GM19099 (cell line): ENCODE data around the gene RICTOR.

Source experiments
- POLR2A ChIP-seq: IDR thresholded peaks from 3 replicates; pipeline ENCODE4 v1.6.1; 2011; ENCODE audit warnings: low read depth; ENCODE audit not compliant: insufficient read length; ENCODE audit errors: extremely low read depth

RICTOR gene

DNA sequence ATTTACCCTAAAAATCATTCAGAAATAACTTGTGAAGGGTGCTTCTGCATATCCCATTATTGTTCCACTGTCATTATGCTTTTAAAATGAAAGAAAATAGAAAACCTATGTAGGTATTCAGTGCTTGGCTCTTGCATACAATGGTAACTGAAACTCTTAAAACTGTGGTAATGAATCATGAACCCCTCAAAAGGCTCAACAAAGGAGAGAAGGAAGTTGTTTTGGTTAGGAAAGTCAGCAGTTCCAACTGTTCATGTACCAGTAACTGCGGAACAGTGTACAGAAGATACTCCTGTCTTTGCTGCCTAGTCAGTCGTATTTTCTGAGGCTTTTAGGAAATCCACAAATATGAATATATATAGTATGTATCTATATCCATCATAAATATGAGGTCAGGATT is 132.3 kb downstream of the RICTOR start:
- no peak for TF ChIP-seq POLR2A

DNA sequence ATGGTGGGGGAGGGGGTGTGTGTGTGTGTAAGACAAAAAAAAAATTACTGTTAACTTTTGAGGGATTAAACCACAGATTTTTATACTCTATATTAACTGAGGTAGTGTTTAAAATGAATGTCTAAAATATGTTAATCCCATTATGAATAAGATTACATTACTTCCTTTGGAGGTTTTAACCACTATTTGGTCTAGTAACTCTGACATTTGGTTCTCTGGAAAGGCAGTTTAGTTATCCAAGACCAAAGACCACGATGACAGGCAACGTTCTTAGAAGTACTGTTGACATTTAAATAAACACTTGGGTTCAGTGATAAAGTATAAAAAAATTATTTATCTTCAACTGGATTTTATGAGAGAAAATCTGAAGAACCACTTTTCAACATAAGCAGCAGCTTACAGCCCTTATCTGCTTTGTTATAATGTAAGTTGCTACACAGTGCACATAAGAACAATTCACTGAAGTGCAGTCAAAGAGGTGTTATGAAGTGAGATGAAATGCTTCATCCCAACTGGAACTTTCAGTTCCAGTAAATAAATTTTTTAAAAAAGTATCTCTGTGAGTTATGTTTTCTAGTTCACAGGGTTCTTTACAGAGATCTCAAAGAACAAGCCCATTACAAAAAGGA is 133.9 kb downstream of the RICTOR start:
- no peak for TF ChIP-seq POLR2A

DNA sequence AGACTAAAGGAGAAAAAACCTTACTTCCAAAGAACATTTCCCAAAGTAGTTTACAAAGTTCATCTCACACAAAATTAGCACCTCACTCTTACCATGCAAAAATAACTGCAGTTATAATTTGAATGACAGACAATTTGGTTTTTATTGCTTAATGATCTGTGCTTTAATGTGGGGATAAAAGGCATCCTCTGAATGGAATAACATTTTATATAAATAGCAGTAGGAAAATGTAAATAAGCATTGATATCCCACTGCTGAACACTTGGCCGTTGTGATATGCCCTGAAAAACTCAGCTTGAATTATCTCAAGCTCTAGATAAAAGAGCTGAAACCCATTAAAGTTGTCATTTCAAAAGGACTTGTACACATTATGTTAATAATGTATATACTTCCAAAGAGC is 135.2 kb downstream of the RICTOR start:
- no peak for TF ChIP-seq POLR2A

DNA sequence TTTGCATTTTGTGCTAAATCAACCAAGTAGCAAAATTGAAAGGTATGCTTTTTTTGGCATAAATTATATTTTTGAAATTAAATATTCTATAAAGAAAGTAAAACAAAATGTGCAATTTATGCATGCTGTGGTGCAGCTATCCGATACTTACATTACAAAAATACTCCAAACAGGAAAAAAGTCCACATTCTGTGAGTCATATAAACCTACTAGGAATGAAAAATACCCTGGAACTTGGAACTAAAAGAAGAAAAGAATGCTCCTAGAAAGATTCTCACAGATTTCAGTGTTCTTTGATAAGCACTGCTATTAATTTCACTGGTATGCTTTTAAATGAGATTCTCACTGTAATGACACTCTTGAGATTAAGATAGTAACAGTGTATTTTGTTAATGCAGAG is 135.8 kb downstream of the RICTOR start:
- no peak for TF ChIP-seq POLR2A

DNA sequence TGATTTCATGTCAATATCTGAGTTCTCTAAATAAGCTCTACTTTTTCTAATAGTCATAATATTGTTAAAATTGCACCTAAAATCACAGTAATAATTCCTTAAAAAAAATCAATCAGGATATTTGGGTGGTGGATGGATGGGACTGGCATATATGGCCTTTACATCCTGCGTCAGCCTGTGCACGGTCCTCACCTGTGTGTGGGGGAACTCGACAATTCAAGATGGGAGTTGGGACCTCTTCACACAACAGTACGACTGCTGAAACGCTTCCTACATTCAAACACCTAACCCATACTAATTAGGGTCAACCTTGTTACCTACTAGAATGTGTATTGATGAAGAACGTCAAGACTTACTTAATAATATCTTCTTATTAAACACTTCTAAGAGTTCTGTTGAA is 137.9 kb downstream of the RICTOR start:
- no peak for TF ChIP-seq POLR2A

DNA sequence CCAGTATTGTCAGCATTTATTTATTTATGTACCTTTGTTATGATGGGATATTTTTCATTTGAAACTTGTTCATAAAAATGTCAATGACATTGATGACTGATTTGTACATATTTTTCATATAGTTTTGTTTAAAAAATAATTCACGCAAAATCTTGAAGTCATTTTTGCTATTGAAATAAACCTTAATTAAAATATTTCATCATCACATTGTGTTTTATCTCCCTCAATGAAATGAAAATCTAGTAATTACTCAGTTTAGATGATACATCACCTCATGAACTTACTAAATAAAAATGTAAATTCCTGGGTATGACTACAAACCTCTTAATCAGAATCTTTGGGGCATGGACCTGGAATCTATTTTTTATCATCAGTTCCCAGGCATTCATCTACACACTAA is 138.8 kb downstream of the RICTOR start:
- TF ChIP-seq POLR2A = no peak

DNA sequence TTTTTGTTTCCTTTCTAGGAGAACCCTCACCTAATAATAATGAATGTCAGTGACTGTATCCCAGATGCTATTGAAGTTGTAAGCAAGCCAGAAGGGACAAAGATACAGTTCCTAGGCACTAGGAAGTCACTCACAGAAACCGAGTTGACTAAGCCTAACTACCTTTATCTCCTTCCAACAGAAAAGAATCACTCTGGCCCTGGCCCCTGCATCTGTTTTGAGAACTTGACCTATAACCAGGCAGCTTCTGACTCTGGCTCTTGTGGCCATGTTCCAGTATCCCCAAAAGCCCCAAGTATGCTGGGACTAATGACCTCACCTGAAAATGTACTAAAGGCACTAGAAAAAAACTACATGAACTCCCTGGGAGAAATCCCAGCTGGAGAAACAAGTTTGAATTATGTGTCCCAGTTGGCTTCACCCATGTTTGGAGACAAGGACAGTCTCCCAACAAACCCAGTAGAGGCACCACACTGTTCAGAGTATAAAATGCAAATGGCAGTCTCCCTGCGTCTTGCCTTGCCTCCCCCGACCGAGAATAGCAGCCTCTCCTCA is 141.3 kb downstream of the RICTOR start:
- no peak for TF ChIP-seq POLR2A

DNA sequence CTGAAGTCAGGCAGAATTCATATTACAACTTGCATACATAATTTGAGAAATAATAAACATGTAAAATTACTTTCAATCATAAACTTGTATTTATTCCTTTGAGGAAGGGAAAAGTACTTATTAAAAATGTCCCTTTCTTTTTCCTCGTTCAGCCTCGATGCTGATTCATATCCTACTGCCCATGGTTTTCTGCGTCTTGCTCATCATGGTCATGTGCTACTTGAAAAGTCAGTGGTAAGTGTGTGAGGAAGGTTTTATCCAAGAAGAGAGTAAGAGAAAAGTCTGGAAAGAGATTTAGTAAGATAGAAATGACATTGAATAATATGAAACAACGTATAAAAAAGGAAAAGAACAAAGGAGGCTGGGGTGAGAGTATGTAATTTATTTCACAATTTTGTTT is 142.5 kb downstream of the RICTOR start:
- no peak for TF ChIP-seq POLR2A

DNA sequence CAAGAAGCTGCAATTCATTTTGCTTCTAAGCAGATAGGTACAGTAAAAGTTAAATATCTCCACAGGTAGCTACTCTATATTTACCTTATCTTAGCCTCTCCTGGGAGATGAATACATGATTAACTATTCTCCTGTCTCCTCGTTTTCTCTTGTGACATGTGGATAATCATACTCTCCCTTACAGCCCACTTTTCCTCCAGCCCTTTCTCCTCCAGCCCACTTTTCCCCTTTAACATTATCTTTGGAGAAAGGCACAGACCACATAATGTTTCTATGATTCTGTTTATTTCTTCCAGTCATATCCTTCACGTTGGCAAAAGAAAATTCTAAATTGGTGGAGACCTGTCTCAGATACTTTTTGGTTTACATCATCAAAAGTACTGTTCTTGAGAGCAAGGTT is 144.4 kb downstream of the RICTOR start:
- TF ChIP-seq POLR2A = no peak

DNA sequence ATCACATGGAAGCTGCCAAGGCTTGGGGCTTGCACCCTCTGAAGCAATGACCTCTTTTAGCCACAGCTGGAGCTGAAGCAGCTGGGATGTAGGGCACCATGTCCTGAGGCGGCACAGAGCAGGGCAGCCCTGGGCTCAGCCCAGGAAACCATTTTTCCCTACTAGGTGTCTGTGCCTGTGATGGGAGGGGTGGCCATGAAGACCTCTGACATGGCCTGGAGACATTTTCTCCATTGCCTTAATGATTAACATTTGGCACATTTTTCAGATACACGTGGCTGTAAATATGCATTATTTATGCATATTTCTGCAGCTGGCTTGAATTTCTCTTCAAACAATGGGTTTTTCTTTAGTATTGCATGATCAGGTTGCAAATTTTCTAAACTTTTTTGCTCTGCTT is 146.7 kb downstream of the RICTOR start:
- no peak for TF ChIP-seq POLR2A

DNA sequence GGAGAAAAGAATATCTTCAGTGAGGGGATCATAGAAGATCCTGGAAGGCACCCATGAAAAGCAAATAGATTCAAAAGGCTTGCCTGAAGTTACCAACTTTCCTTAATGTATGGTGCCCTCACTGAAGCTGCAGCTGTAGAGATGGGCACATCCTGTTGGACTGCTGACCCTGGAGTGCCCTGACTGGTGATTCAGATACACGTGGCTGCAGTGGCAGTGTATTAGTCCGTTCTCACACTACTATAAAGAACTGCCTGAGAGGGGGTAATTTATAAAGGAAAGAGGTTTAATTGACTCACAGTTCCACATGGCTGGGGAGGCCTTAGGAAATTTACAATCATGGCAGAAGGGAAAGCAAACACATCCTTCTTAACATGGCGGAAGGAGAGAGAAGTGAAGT is 148.1 kb downstream of the RICTOR start:
- no peak for TF ChIP-seq POLR2A

DNA sequence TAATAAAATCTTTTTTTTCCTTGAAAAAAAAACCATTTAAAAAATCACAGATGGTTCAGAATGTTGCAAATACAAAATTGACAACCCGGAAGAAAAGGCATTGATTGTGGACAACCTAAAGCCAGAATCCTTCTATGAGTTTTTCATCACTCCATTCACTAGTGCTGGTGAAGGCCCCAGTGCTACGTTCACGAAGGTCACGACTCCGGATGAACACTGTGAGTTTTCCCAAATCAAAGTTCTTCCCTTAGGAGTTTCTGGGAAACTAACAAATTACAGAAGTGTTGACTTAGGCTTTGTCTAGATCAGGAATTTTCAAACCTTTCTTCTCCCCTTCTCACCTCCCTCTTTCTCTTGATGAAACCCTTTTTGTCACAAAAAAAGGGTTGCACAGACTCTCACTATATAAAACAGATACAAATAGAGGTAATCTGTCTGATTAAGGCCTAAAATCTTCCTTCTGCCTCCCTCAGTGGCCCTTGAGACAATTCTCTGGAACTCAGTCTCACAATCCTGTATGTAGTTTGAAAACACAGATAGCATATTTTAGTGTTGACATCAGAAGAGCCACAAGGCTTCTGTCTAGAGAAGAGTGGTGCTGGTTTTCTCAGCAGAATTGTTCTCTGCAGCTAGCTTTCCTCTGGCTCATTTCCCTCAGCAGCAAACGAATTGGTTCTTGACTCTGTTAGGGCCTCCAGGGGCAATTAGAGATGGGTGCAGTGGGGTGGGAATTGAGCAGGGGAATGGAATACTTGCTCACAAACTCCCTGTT is 148.9 kb downstream of the RICTOR start:
- TF ChIP-seq POLR2A = no peak

DNA sequence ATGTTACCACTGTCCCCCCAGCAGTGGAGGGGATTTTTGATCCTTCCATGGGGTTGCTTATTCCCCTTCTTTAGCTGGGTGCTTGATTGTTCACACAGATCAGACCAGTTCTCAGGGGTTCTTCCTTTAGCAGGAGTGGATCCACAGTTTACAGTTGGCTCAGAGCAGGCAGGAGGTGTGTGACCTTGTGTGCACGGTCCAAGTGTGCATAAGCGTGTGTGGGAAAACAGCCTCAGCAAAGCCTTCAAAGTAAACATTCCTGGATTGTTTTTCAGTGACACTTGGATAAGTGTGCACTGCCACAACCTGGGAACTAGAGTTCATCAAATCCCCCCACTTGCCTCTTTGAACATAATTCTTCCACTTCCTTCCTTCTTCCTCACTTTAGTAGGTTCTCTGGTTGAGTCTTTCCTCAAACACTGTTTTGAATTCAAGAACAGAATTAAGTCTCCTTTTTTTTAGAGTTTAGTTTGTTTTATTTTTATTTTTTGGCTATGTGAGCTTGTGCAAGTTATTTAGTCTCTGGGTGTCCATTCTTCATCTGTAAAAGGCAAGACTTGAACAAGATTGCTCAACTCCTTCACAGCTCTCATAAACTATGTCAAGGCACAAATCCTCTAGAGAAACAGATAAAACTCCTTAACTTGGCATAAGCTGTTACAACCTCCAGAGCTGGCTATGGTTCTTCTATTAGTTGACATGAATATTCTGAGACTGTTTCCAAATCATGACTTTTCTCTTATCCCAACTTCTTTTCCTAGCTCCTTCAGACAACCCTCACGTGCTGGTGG is 150.3 kb downstream of the RICTOR start:
- no peak for TF ChIP-seq POLR2A

DNA sequence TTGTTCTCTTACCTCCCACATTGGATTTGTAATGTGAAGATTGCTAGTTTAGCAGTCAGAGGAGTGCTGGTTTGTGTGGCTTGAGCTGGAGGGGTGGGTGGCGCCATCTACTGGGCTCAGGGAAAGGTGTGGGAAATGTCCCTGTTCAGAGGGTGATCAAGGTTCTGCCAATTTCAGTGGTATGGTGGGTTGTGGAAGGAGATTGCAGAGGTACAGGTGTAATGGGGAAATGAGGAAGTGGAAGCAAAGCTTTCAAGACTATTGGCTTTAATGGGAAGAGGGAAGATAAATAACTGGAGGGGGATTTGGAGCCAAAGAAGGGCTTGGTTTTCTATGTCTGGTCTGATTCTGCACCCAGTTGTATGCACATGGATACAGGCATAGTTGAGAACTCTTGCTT is 152.0 kb downstream of the RICTOR start:
- no peak for TF ChIP-seq POLR2A

DNA sequence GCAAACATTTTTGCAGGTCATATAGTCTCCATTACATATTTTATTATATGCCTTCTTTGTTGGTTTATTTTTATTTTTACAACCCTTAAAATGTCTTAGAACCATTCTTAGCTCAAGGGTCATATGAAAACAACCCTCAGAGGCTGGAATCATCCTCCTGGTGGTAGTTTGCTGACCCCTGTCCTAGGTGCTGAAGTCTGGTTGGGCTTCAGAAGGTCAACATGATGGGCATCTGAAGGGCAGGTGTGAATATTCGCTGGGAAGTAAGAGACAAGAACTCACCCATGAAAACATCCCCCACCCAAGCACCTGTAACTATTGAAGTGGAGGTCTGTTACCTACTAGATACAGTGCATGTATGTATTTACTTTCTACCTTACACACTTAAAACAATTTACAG is 153.0 kb downstream of the RICTOR start:
- TF ChIP-seq POLR2A = no peak
